Jurkat, Clone E6-1 (cell line): Measurements from ENCODE around the gene PCDHB3. TPM values are rescaled to one million over a fixed set of nuclear protein-coding genes. Genes with fewer than 3 reads are reported as not detected.
A peak's percentile ranks its signal among the peaks of the same experiment; 100 is the strongest.
"Not testable (repeated sequence)": the region's sequence is repeated elsewhere in the genome, so short reads cannot be mapped to it uniquely, and the experiment has no call there.

ENCODE experiments used
- DNase-seq: peaks from one replicate; pipeline ENCODE4 v3.0.0-alpha.2; 2011; ENCODE audit warnings: low read depth, low spot score
- H3K4me3 ChIP-seq: 2 replicates; pipeline ENCODE4 v1.5.1; 2011; ENCODE audit warnings: mild to moderate bottlenecking, low read length, control low read depth, moderate library complexity
- polyA plus RNA-seq: library from polyadenylated mRNA; unstranded; fragments of >200 nt; gene quantifications from one replicate; pipeline ENCODE4 v1.2.1, GENCODE V29; 2012; ENCODE audit warnings: missing spikeins; ENCODE audit not compliant: insufficient read length, insufficient read depth

PCDHB3 gene
- not detected for polyA plus RNA-seq

GRCh38 chr5:141100243-141100805 is at the start of gene PCDHB3:
Gene PCDHB3 (plus strand): TSS chr5:141100473. CDS start chr5:141100650, 177 bp downstream.
- H3K4me3 ChIP-seq, result no peak within 1 kb of the TSS
- DNase-seq, result no peak

DNA sequence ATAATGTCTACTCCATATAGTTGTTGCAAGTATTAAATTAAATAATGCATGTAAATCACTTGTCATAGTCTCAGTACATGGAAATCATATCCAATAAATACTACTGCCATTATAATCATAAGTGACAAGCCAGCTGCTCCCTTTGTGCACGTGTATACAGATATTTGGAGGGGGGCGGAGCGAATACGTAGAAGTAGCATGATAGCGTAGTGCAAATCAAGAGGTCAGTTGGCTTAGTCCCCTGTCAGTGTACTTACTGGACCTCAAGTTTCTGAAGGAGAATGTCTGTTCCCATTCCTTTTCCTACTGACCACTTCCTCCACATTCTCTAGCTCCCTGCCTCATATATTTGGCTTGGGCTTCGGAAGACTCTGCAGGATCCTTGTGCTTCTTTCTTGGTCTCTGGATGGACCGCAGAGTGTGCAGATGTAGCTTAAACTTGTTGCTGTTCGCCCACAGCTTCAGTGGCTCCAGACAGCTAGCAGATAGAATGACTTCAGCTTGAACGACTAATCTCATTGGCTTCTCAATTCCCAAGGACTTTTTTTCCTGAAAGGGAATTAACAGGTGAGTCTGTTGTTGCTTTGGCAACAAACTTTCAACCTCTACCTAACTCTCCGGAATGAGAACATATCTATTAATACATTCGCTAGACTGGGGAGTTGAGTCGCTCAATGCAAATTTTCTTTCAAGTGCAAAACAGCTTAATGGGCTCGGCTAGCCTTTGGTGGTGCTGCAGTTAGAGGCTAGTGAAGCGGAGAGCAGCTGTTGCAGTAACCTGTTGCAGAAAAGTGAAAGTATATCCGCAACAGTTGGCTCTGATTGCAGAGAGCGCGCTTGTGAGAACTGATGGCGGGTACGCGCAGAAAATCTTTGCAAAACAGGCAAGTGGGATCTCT is 49.4 kb upstream of the PCDHB3 start, which contains the start of gene PCDHB1:
PCDHB1 (plus strand) TSS at position 753 of the 899 bp plus-strand sequence; CDS start at position 850, 97 bp downstream.
- no peak for DNase-seq
- no peak within 1 kb of the TSS for H3K4me3 ChIP-seq

DNA sequence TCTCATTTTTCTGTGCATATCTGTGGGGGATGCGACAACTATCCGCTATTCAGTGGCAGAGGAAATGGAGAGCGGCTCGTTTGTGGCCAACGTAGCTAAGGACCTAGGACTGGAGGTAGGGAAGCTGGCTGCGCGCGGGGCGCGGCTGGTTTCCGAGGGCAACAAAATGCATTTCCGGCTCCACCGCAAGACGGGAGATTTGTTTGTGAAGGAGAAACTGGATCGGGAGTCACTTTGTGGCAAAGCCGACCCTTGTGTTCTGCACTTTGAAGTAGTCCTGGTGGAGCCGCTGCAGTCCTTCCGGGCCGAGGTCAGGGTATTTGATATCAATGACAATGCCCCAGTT is 48.8 kb upstream of the PCDHB3 start:
- DNase-seq, result no peak
- no peak overlapping the region for H3K4me3 ChIP-seq

- H3K4me3 ChIP-seq, result no peak overlapping the region
- no peak for DNase-seq
Observed at GRCh38 chr5:141077826-141078225, 22.4 kb upstream of the PCDHB3 start.

DNA sequence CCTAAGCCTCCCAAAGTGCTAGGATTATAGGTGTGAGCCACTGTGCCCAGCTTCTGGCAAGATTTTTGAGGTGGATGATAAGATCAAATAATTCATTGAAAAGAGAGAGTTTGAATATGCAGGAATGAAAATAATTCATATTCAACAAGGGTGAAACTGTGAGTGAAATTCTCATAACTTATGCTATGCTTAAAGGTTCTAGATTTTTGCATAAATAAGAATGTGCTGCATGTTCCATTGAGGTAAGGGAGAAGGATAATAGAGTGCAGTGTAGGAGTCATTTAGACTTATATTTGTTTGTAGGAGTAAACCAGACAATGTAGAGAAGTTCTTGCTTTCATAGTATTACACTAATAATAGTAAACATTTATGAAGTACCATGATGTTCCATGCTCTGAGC is 18.0 kb upstream of the PCDHB3 start:
- no peak for DNase-seq
- H3K4me3 ChIP-seq, result no peak overlapping the region

- H3K4me3 ChIP-seq, result peak overlapping the region; percentile 44
- DNase-seq, result peak; percentile 58
Observed at GRCh38 chr5:141084487-141084989, 15.7 kb upstream of the PCDHB3 start.

- DNase-seq, result peak; percentile 29
- H3K4me3 ChIP-seq, result peak within 1 kb of the TSS; percentile 13; the same call in 1 of the 2 replicates
Observed at GRCh38 chr5:141094481-141095262, 5.6 kb upstream of the PCDHB3 start, which contains the start of gene PCDHB2. Gene PCDHB2 (plus strand): TSS chr5:141094615. CDS start chr5:141094791, 176 bp downstream.

GRCh38 chr5:141095263-141095641 is 5.0 kb upstream of the PCDHB3 start:
- DNase-seq, result no peak
- no peak overlapping the region for H3K4me3 ChIP-seq

GRCh38 chr5:141096181-141096580 is 4.1 kb upstream of the PCDHB3 start:
- DNase-seq, H3K4me3 ChIP-seq: not testable (repeated sequence)

DNA sequence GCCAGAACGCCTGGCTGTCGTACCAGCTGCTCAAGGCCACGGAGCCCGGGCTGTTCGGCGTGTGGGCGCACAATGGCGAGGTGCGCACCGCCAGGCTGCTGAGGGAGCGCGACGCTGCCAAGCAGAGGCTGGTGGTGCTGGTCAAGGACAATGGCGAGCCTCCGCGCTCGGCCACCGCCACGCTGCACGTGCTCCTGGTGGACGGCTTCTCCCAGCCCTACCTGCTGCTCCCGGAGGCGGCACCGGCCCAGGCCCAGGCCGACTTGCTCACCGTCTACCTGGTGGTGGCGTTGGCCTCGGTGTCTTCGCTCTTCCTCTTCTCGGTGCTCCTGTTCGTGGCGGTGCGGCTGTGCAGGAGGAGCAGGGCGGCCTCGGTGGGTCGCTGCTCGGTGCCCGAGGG is 3.7 kb upstream of the PCDHB3 start:
- not testable (repeated sequence) for H3K4me3 ChIP-seq, DNase-seq

- DNase-seq, result no peak
- H3K4me3 ChIP-seq, result no peak overlapping the region
Observed at GRCh38 chr5:141101059-141101458, 786 bp downstream of the PCDHB3 start.

DNA sequence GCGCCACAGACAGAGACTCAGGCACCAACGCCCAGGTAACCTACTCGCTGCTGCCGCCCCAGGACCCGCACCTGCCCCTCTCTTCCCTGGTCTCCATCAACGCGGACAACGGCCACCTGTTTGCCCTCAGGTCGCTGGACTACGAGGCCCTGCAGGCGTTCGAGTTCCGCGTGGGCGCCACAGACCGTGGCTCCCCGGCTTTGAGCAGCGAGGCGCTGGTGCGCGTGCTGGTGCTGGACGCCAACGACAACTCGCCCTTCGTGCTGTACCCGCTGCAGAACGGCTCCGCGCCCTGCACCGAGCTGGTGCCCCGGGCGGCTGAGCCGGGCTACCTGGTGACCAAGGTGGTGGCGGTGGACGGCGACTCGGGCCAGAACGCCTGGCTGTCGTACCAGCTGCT is 1.8 kb downstream of the PCDHB3 start:
- not testable (repeated sequence) for H3K4me3 ChIP-seq, DNase-seq

- not testable (repeated sequence) for H3K4me3 ChIP-seq, DNase-seq
Observed at GRCh38 chr5:141102471-141102870, 2.2 kb downstream of the PCDHB3 start.

- no peak for DNase-seq
- no peak overlapping the region for H3K4me3 ChIP-seq
Observed at GRCh38 chr5:141105350-141105749, 5.1 kb downstream of the PCDHB3 start.

DNA sequence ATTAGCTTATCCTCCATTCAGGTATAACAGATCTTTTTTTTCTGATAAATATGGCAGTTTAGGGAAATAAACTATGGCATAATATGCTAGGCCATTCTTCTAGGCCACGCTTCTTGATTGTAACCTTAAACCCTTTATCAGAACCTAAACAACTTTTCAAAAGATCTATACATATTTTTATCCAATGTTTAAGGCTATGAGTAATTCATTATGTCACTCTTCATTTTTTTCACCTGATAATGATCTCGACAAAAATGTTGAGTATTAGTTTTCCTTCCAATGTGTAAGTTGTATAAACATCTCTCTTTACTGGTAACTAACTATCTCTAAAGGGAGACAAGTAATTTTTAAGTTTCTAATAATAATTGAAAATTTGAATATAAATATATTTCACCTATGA is 19.0 kb downstream of the PCDHB3 start:
- DNase-seq, result no peak
- no peak overlapping the region for H3K4me3 ChIP-seq

- DNase-seq, result no peak
Observed at GRCh38 chr5:141121563-141121962, 21.3 kb downstream of the PCDHB3 start, which contains the start of gene PCDHB4. Gene PCDHB4 (plus strand): TSS chr5:141121818. CDS start chr5:141121999, 181 bp downstream.

DNA sequence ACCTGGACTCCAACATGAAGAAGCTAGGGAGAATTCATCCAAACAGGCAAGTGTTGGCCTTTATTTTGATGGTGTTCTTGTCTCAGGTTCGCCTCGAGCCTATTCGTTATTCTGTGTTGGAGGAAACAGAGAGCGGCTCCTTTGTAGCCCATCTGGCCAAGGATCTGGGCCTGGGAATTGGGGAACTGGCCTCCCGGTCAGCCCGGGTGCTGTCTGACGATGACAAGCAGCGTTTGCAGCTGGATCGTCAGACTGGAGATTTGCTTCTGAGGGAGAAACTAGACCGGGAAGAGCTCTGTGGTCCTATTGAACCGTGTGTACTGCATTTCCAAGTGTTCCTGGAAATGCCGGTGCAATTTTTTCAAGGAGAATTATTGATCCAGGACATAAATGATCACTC is 21.7 kb downstream of the PCDHB3 start:
- no peak overlapping the region for H3K4me3 ChIP-seq
- no peak for DNase-seq

More at GRCh38 chr5:141121563-141121962, 21.3 kb downstream of the PCDHB3 start, which contains the start of gene PCDHB4:
- no peak within 1 kb of the TSS for H3K4me3 ChIP-seq

DNA sequence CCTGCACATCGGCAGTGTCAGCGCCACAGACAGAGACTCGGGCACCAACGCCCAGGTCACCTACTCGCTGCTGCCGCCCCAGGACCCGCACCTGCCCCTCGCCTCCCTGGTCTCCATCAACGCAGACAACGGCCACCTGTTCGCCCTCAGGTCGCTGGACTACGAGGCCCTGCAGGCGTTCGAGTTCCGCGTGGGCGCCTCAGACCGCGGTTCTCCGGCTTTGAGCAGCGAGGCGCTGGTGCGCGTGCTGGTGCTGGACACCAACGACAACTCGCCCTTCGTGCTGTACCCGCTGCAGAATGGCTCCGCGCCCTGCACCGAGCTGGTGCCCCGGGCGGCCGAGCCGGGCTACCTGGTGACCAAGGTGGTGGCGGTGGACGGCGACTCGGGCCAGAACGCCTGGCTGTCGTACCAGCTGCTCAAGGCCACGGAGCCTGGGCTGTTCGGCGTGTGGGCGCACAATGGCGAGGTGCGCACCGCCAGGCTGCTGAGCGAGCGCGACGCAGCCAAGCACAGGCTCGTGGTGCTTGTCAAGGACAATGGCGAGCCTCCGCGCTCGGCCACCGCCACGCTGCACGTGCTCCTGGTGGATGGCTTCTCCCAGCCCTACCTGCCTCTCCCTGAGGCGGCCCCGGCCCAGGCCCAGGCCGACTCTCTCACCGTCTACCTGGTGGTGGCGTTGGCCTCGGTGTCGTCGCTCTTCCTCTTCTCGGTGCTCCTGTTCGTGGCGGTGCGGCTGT is 23.3 kb downstream of the PCDHB3 start:
- not testable (repeated sequence) for H3K4me3 ChIP-seq, DNase-seq
